Measurements from ENCODE around the gene TAMALIN. TPM values are rescaled to one million over a fixed set of nuclear protein-coding genes. Genes with fewer than 3 reads are reported as not detected.
A peak's percentile ranks its signal among the peaks of the same experiment; 100 is the strongest.

Gene TAMALIN
- total RNA-seq, 2 experiments from 2014 or later: 495 to 525 TPM

DNA sequence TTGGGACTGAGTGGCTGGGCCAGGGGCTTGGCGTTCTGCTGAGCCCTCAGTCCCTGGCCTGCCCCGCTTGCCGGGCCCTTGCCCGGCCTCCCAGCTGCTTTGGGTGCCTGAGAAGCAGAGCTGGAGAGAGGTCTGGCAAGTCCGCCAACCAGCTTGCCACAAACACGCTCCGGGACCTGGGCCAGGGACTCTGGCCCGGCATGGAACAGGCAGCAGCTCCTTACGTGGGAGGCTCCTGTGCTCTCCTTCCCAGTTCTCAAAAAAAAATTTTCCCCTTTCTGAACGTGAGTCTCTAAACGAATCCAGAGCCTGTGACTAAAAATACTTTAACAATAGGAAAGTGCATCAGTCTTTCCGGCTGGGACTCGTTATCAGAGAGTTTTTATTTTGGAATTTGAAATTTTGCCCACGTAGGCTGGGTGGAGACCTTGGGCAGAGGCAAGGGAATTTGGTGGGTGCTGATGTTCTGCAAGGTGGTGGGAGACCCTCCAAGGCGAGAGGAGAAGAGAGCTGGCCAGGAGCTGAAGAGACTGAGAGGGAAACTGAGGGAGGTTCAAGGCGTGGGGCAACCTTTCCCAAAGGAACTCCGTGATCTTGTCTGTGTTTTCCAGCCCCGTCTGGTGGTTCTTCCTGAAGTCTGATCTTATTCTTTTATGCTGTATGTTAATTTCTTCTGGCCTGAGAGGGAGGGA lies 37.7 kb downstream of the TAMALIN start:
- intact Hi-C loops (cut with DNase I, micrococcal nuclease): no loop called here
- Mint-ChIP-seq H3K4me1 (ENCODE audit: low read depth) (peaks cover 21% of the 10 kb centered on the region), H3K27me3 (no peaks in the 10 kb centered on the region), H3K9me3 (no peaks in the 10 kb centered on the region), H3K27ac (no peak overlapping the region), H3K36me3 (ENCODE audit: low read depth) (no peaks in the 10 kb centered on the region), H3K4me3 (no peak overlapping the region)
- Histone ChIP-seq H3K27ac (ENCODE audit: low read depth in 1 of 2, low read length in 2 of 2) (no peak overlapping the region), H3K4me3 (ENCODE audit: low read length) (no peak overlapping the region), H3K4me1 (ENCODE audit: insufficient read depth, low read length) (peaks cover 28% of the 10 kb centered on the region), H3K9me3 (ENCODE audit: control insufficient read depth in 1 of 2, insufficient read depth in 1 of 2, low read length in 2 of 2) (no peaks in the 10 kb centered on the region), H3K27me3 (ENCODE audit: control insufficient read depth in 1 of 2, insufficient read depth in 2 of 2, low read length in 2 of 2) (no peaks in the 10 kb centered on the region), H3K36me3 (ENCODE audit: insufficient read depth, low read length) (no peaks in the 10 kb centered on the region)
- POLR2A ChIA-PET: interaction anchor here (1.6 kb wide), 1 partner anchor 25 kb away, joined by 9 read pairs; the partner anchor contains the start of gene ATG101
- ATAC-seq (ENCODE audit: poor library complexity) (no peak), DNase-seq (no peak)
- CTCF ChIA-PET: no interaction called here
- TF ChIP-seq, protein P1, sequence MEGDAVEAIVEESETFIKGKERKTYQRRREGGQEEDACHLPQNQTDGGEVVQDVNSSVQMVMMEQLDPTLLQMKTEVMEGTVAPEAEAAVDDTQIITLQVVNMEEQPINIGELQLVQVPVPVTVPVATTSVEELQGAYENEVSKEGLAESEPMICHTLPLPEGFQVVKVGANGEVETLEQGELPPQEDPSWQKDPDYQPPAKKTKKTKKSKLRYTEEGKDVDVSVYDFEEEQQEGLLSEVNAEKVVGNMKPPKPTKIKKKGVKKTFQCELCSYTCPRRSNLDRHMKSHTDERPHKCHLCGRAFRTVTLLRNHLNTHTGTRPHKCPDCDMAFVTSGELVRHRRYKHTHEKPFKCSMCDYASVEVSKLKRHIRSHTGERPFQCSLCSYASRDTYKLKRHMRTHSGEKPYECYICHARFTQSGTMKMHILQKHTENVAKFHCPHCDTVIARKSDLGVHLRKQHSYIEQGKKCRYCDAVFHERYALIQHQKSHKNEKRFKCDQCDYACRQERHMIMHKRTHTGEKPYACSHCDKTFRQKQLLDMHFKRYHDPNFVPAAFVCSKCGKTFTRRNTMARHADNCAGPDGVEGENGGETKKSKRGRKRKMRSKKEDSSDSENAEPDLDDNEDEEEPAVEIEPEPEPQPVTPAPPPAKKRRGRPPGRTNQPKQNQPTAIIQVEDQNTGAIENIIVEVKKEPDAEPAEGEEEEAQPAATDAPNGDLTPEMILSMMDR (IDR thresholded peaks at IDR 0.05): no peak

DNA sequence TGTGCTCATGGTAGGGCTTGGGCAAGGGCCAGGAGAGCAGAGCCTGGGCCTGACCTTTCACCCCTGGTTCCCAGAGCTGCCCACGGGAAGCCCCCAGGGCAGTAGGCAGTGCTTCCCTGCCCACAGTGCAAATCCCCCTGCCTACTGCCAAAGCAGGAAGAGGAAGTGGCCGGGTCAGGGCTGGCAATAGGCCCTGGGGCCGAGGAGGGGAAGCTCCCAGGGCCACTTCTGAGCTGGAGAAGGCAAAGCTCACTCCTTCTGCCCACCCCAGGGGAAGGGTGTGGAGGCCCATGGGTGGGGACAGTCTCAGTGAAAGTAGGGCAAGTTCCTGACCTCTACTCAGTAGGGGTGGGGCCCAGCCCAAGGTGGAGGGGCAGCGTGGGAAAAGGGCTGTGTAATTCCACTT lies 39.1 kb downstream of the TAMALIN start:
- ATAC-seq (ENCODE audit: poor library complexity) (no peak), DNase-seq (peak in 3 of 14 experiments; percentile 43 to 60 (median 54))
- Histone ChIP-seq H3K27ac (ENCODE audit: low read depth in 1 of 2, low read length in 2 of 2) (no peak overlapping the region), H3K9me3 (ENCODE audit: control insufficient read depth in 1 of 2, insufficient read depth in 1 of 2, low read length in 2 of 2) (no peaks in the 10 kb centered on the region), H3K4me1 (ENCODE audit: insufficient read depth, low read length) (peaks cover 40% of the 10 kb centered on the region), H3K36me3 (ENCODE audit: insufficient read depth, low read length) (no peaks in the 10 kb centered on the region), H3K4me3 (ENCODE audit: low read length) (no peak overlapping the region), H3K27me3 (ENCODE audit: control insufficient read depth in 1 of 2, insufficient read depth in 2 of 2, low read length in 2 of 2) (no peaks in the 10 kb centered on the region)
- H3K36me3 Mint-ChIP-seq (ENCODE audit: low read depth): no peaks in the 10 kb centered on the region
- no peaks in the 10 kb centered on the region for H3K27me3 Mint-ChIP-seq
- CTCF ChIA-PET: no interaction called here
- intact Hi-C loops (cut with DNase I, micrococcal nuclease): no loop called here
- TF ChIP-seq, protein P1 (IDR thresholded peaks at IDR 0.05): no peak
- H3K4me1 Mint-ChIP-seq (ENCODE audit: low read depth): peaks cover 29% of the 10 kb centered on the region
- POLR2A ChIA-PET: no interaction called here
- no peak overlapping the region for H3K4me3 Mint-ChIP-seq
- H3K9me3 Mint-ChIP-seq: no peaks in the 10 kb centered on the region
- H3K27ac Mint-ChIP-seq: no peak overlapping the region

DNA sequence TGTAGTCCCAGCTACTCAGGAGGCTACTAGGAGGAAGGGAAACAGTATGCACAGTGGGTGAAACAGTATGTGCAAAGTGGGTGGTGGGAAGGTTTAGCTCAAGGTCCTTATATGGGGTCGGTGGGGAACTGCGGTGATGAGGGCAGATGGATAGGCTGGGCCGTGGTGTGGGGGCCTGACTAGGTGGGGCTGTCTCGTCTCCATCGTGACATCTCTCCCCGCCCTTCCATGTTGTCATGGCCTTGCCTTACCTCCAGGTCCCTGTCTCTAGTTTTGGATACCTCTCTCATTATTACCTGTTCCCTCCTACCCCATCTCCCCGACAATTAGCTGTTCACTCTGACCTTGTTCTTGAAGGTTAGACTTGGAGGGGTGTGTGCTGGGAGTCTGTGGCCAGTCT lies 40.1 kb downstream of the TAMALIN start:
- H3K9me3 ChIP-seq (ENCODE audit: control insufficient read depth in 1 of 2, insufficient read depth in 1 of 2, low read length in 2 of 2): no peaks in the 10 kb centered on the region
- TF ChIP-seq, protein P1 (IDR thresholded peaks at IDR 0.05): no peak
- H3K4me3 ChIP-seq (ENCODE audit: low read length): no peak overlapping the region
- no peak overlapping the region for H3K4me3 Mint-ChIP-seq
- intact Hi-C loops (cut with DNase I, micrococcal nuclease): no loop called here
- POLR2A ChIA-PET: interaction anchor here (0.9 to 1.1 kb wide), 2 partner anchors 8 to 22 kb away, joined by 3 read pairs; no protein-coding TSS in a partner anchor
- no peak overlapping the region for H3K27ac Mint-ChIP-seq
- H3K36me3 Mint-ChIP-seq (ENCODE audit: low read depth): peaks cover 5% of the 10 kb centered on the region
- H3K36me3 ChIP-seq (ENCODE audit: insufficient read depth, low read length): no peaks in the 10 kb centered on the region
- H3K27ac ChIP-seq (ENCODE audit: low read depth in 1 of 2, low read length in 2 of 2): no peak overlapping the region
- H3K9me3 Mint-ChIP-seq: no peaks in the 10 kb centered on the region
- no peaks in the 10 kb centered on the region for H3K27me3 ChIP-seq (ENCODE audit: control insufficient read depth in 1 of 2, insufficient read depth in 2 of 2, low read length in 2 of 2)
- CTCF ChIA-PET: interaction anchor here (2.5 kb wide), 1 partner anchor 21 kb away, joined by 22 read pairs; no protein-coding TSS in a partner anchor
- H3K4me1 Mint-ChIP-seq (ENCODE audit: low read depth): peaks cover 33% of the 10 kb centered on the region
- DNase-seq: no peak
- no peak for ATAC-seq (ENCODE audit: poor library complexity)
- peaks cover 41% of the 10 kb centered on the region for H3K4me1 ChIP-seq (ENCODE audit: insufficient read depth, low read length)
- H3K27me3 Mint-ChIP-seq: no peaks in the 10 kb centered on the region
